IMR-90 (cell line): ENCODE data around the gene TYRP1. TPM values are rescaled to one million over a fixed set of nuclear protein-coding genes. Genes with fewer than 3 reads are reported as not detected.

Experiments
- ATAC-seq: fragments of 200-7000 bp; cut with Tn5 transposase; 2 replicates; pipeline ENCODE4 v1.9.1; 2020; ENCODE audit warnings: low read depth, mild to moderate bottlenecking, moderate library complexity
- BruUV-seq: library from RNA; stranded (reverse); fragments of 400-500 nt; replicated peaks from 2 replicates; lab custom pipeline; 2021; lab: Mats Ljungman, UMichigan
- CTCF ChIA-PET: fragments of 300-600 bp; formaldehyde crosslinking; extraction: SDS; loops from one replicate; lab custom pipeline; 2021; ENCODE audit warnings: antibody characterized with exemption; lab: Yijun Ruan, JAX
- POLR2A ChIA-PET: fragments of 300-600 bp; sonication (Branson Sonifier 250); formaldehyde crosslinking; loops from one replicate; lab custom pipeline; 2022; ENCODE audit warnings: antibody characterized with exemption; ENCODE audit not compliant: unreplicated experiment; lab: Charles Lee
- DNase-seq: peaks from one replicate; pipeline ENCODE4 v3.0.0; 2013
- H2AFZ ChIP-seq: replicated peaks from 2 replicates; pipeline ENCODE3; 2013; ENCODE audit warnings: low read length, mild to moderate bottlenecking; ENCODE audit not compliant: poor library complexity
- H2AK5ac ChIP-seq: 2 replicates; pipeline ENCODE4 v1.6.1; 2013; ENCODE audit warnings: low read depth, low read length, inconsistent platforms
- H2AK9ac ChIP-seq: replicated peaks from 2 replicates; pipeline ENCODE3; 2013; ENCODE audit warnings: mild to moderate bottlenecking, low read depth, low read length, moderate library complexity; ENCODE audit not compliant: poor library complexity
- H2BK120ac ChIP-seq: 2 replicates; pipeline ENCODE4 v1.6.1; 2013; ENCODE audit warnings: low read depth, low read length, inconsistent platforms
- H2BK15ac ChIP-seq: 3 replicates; pipeline ENCODE4 v1.6.1; 2013; ENCODE audit warnings: low read depth, low read length, inconsistent platforms
- H2BK20ac ChIP-seq: 2 replicates; pipeline ENCODE4 v1.6.1; 2013; ENCODE audit warnings: low read depth, mild to moderate bottlenecking, inconsistent platforms, low read length, moderate library complexity
- H2BK5ac ChIP-seq: 2 replicates; pipeline ENCODE4 v1.6.1; 2013; ENCODE audit warnings: mild to moderate bottlenecking, low read depth, low read length, inconsistent platforms; ENCODE audit not compliant: poor library complexity, severe bottlenecking
- H3K14ac ChIP-seq: replicated peaks from 2 replicates; pipeline ENCODE4 v1.6.1; 2013; ENCODE audit warnings: low read depth, low read length, inconsistent platforms
- H3K18ac ChIP-seq: 2 replicates; pipeline ENCODE4 v1.6.1; 2013; ENCODE audit warnings: low read depth, low read length, control low read depth
- H3K23ac ChIP-seq: 2 replicates; pipeline ENCODE4 v1.6.1; 2013; ENCODE audit warnings: low read depth, low read length, inconsistent platforms
- H3K27ac ChIP-seq: 2 replicates; pipeline ENCODE4 v1.5.1; 2013; ENCODE audit warnings: mild to moderate bottlenecking, control low read depth, low read length; ENCODE audit not compliant: insufficient read depth
- H3K27me3 ChIP-seq: 2 replicates; pipeline ENCODE4 v1.6.1; 2013; ENCODE audit warnings: low read length; ENCODE audit not compliant: control insufficient read depth, insufficient read depth
- H3K36me3 ChIP-seq: 2 replicates; pipeline ENCODE4 v1.6.1; 2013; ENCODE audit warnings: low read length, mixed read lengths; ENCODE audit not compliant: control insufficient read depth, insufficient read depth
- H3K4ac ChIP-seq: 2 replicates; pipeline ENCODE4 v1.6.1; 2013; ENCODE audit warnings: low read depth, low read length, inconsistent platforms
- H3K4me1 ChIP-seq: 2 replicates; pipeline ENCODE4 v1.6.1; 2013; ENCODE audit warnings: low read length, mixed read lengths; ENCODE audit not compliant: control insufficient read depth, insufficient read depth
- H3K4me2 ChIP-seq: 2 replicates; pipeline ENCODE4 v1.6.1; 2013; ENCODE audit warnings: low read depth, mild to moderate bottlenecking, control low read depth, low read length, moderate library complexity
- H3K4me3 ChIP-seq: 2 replicates; pipeline ENCODE4 v1.5.1; 2013; ENCODE audit warnings: low read depth, mild to moderate bottlenecking, control low read depth, low read length, moderate library complexity; ENCODE audit not compliant: insufficient read depth
- H3K56ac ChIP-seq: 2 replicates; pipeline ENCODE4 v1.6.1; 2013; ENCODE audit warnings: low read length, inconsistent platforms; ENCODE audit not compliant: insufficient read depth; ENCODE audit errors: extremely low read depth
- H3K79me1 ChIP-seq, 2 experiments: 2 replicates each; pipeline ENCODE4 v1.6.1; 2013; ENCODE audit warnings: low read length in 2 of 2, inconsistent platforms in 1 of 2, low read depth in 1 of 2
- H3K9ac ChIP-seq: 2 replicates; pipeline ENCODE4 v1.6.1; 2013; ENCODE audit warnings: low read depth, low read length, control low read depth
- H3K9me1 ChIP-seq: 2 replicates; pipeline ENCODE4 v1.6.1; 2013; ENCODE audit warnings: low read length, inconsistent platforms; ENCODE audit not compliant: insufficient read depth
- H3K9me3 ChIP-seq: 2 replicates; pipeline ENCODE4 v1.6.1; 2013; ENCODE audit warnings: low read length; ENCODE audit not compliant: control insufficient read depth, insufficient read depth
- H4K20me1 ChIP-seq: 2 replicates; pipeline ENCODE4 v1.6.1; 2013; ENCODE audit warnings: low read length, inconsistent platforms; ENCODE audit not compliant: insufficient read depth
- H4K5ac ChIP-seq: 2 replicates; pipeline ENCODE4 v1.6.1; 2013; ENCODE audit warnings: mild to moderate bottlenecking, low read depth, low read length, control low read depth
- H4K8ac ChIP-seq, 2 experiments: 2 replicates each; pipeline ENCODE4 v1.6.1; 2013; ENCODE audit warnings: low read depth in 2 of 2, low read length in 2 of 2, control low read depth in 1 of 2, inconsistent platforms in 1 of 2
- H4K91ac ChIP-seq: 2 replicates; pipeline ENCODE4 v1.6.1; 2013; ENCODE audit warnings: low read depth, low read length, inconsistent platforms; ENCODE audit not compliant: insufficient read depth
- CEBPB ChIP-seq: IDR thresholded peaks from 2 replicates; pipeline ENCODE4 v1.6.1; 2012; ENCODE audit warnings: low read depth, low read length, improper control_type of control experiment
- CHD1 ChIP-seq: IDR thresholded peaks from 2 replicates; pipeline ENCODE4 v1.6.1; 2012; ENCODE audit warnings: low read depth, low read length, improper control_type of control experiment
- CTCF ChIP-seq: conservative IDR thresholded peaks from 2 replicates; pipeline ENCODE4 v1.5.1; 2012; ENCODE audit warnings: mild to moderate bottlenecking, low read depth, low read length, improper control_type of control experiment
- ELK1 ChIP-seq: fragments of 150-350 bp; IDR thresholded peaks from 2 replicates; pipeline ENCODE4 v1.6.1; 2016; ENCODE audit warnings: low read depth, mild to moderate bottlenecking, low read length, moderate library complexity, borderline replicate concordance
- FOS ChIP-seq: fragments of 150-350 bp; IDR thresholded peaks from 2 replicates; pipeline ENCODE4 v1.6.1; 2016; ENCODE audit warnings: low read depth, low read length
- MAFK ChIP-seq: IDR thresholded peaks from 2 replicates; pipeline ENCODE4 v1.6.1; 2012; ENCODE audit warnings: low read depth, low read length, improper control_type of control experiment
- MAZ ChIP-seq: IDR thresholded peaks from 2 replicates; pipeline ENCODE4 v1.6.1; 2012; ENCODE audit warnings: low read depth, mild to moderate bottlenecking, low read length, improper control_type of control experiment, moderate library complexity, borderline replicate concordance
- MXI1 ChIP-seq: IDR thresholded peaks from 2 replicates; pipeline ENCODE4 v1.6.1; 2012; ENCODE audit warnings: low read depth, mild to moderate bottlenecking, low read length, moderate library complexity, borderline replicate concordance
- POLR2A ChIP-seq: IDR thresholded peaks from 2 replicates; pipeline ENCODE4 v1.6.1; 2012; ENCODE audit warnings: mild to moderate bottlenecking, low read depth, low read length
- RAD21 ChIP-seq: IDR thresholded peaks from 2 replicates; pipeline ENCODE4 v1.6.1; 2012; ENCODE audit warnings: low read length, improper control_type of control experiment
- RCOR1 ChIP-seq: IDR thresholded peaks from 2 replicates; pipeline ENCODE4 v1.6.1; 2012; ENCODE audit warnings: mild to moderate bottlenecking, low read length, improper control_type of control experiment; ENCODE audit not compliant: insufficient replicate concordance
- RFX5 ChIP-seq: IDR thresholded peaks from 2 replicates; pipeline ENCODE4 v1.8.0; 2012; ENCODE audit warnings: low read depth, mild to moderate bottlenecking, low read length, moderate library complexity
- SMC3 ChIP-seq: fragments of 150-350 bp; IDR thresholded peaks from 2 replicates; pipeline ENCODE4 v1.6.1; 2016; ENCODE audit warnings: low read depth, mild to moderate bottlenecking, antibody characterized with exemption, low read length, moderate library complexity
- USF2 ChIP-seq: fragments of 150-350 bp; IDR thresholded peaks from 2 replicates; pipeline ENCODE4 v1.6.1; 2017; ENCODE audit warnings: mild to moderate bottlenecking, antibody characterized with exemption, low read length, low read depth
- WGBS, 2 experiments: methylation state at CpG; one replicate each; pipeline versions ENCODE4 v1.1.5 to v1.1.7; 2013; ENCODE audit warnings: missing lambda C conversion rate in 2 of 2; ENCODE audit not compliant: insufficient read length in 1 of 2; ENCODE audit errors: extremely low coverage in 2 of 2; 5-methylcytosine and 5-hydroxymethylcytosine counted together
- dilution Hi-C: fragments of 300-500 bp; cut with HindIII; formaldehyde crosslinking; loops from one replicate; pipeline ENCODE4 v1.14.3; 2018; ENCODE audit warnings: low sequenced_read_pairs; ENCODE audit not compliant: unreplicated experiment
- in situ Hi-C: fragments of 300-500 bp; cut with MboI; formaldehyde crosslinking; loops from 3 replicates; pipeline ENCODE4 v1.14.3; 2019; ENCODE audit warnings: low sequenced_read_pairs, inconsistent platforms, mixed read lengths
- intact Hi-C: fragments of 100-400 bp; cut with micrococcal nuclease; formaldehyde crosslinking; loops from 2 replicates; pipeline ENCODE4 v1.10.0; 2022
- polyA plus RNA-seq, 3 experiments: library from polyadenylated mRNA; depleted of rRNA; stranded (reverse); fragments of >200 nt; gene quantifications; 2 replicates each; pipeline ENCODE4 v1.2.3, GENCODE V29; 2012; ENCODE audit warnings: low replicate concordance in 1 of 3
- total RNA-seq: library from RNA; depleted of rRNA; stranded (reverse); fragments of >200 nt; gene quantifications from 2 replicates; pipeline ENCODE4 v1.2.3, GENCODE V29; 2012

Gene TYRP1
- total and polyA plus RNA-seq, 2 of the 4 experiments (the other 2 are of a cell fraction) = 0.60 to 0.90 TPM

- in situ Hi-C loops (no loop called here), dilution Hi-C loops (no loop called here), intact Hi-C loops (no loop called here)
- Histone ChIP-seq H3K23ac (no peak overlapping the region), H3K27ac (no peak overlapping the region), H4K5ac (no peak overlapping the region), H2AFZ (no peak overlapping the region), H3K9me1 (no peaks in the 10 kb centered on the region), H3K4me1 (no peaks in the 10 kb centered on the region), H3K9me3 (peaks cover 6% of the 10 kb centered on the region), H2BK20ac (no peak overlapping the region), H2BK15ac (no peak overlapping the region), H4K91ac (no peak overlapping the region), H4K20me1 (no peaks in the 10 kb centered on the region), H3K79me1 (no peaks in the 10 kb centered on the region), H3K4me3 (no peak overlapping the region), H3K56ac (no peak overlapping the region), H2AK5ac (no peak overlapping the region), H2AK9ac (no peak overlapping the region), H3K4ac (no peak overlapping the region), H3K9ac (no peak overlapping the region), H3K36me3 (no peaks in the 10 kb centered on the region), H4K8ac (no peak overlapping the region), H3K14ac (no peak overlapping the region), H3K27me3 (no peaks in the 10 kb centered on the region; the same call in 1 of the 2 replicates), H3K4me2 (no peak overlapping the region), H3K18ac (no peak overlapping the region), H2BK120ac (no peak overlapping the region), H2BK5ac (no peak overlapping the region)
- ChIA-PET POLR2A (no interaction called here), CTCF (interaction anchor here (2.2 kb wide), 1 partner anchor 9 kb away, joined by 5 read pairs; no protein-coding TSS in a partner anchor)
- no CpG with 5 or more reads among the region's 3 CpGs for WGBS, 2 experiments
- ATAC-seq = no peak
- no peak for DNase-seq
- no peak for TF ChIP-seq POLR2A
- TF ChIP-seq CHD1 = no peak
- no peak for TF ChIP-seq FOS
- no peak for TF ChIP-seq RCOR1
- no peak for TF ChIP-seq MAZ
- TF ChIP-seq USF2 = no peak
- TF ChIP-seq MXI1 = no peak
- TF ChIP-seq CTCF = no peak
- no peak for TF ChIP-seq SMC3
- TF ChIP-seq MAFK = no peak
- no peak for TF ChIP-seq RFX5
- no peak for TF ChIP-seq CEBPB
- no peak for TF ChIP-seq RAD21
- no peak for TF ChIP-seq ELK1
- BruUV-seq = no TSS peak
These were observed 42.5 kb downstream of the TYRP1 start for GRCh38 chr9:12735665-12736064.
